VCaP (cell line): ENCODE results near the gene KIF18B.

Experiments used
- H3K27ac ChIP-seq: fragments of 450-650 bp; 2 replicates; pipeline ENCODE4 v1.5.1; 2017
- CTCF ChIP-seq: fragments of 450-650 bp; conservative IDR thresholded peaks from 2 replicates; pipeline ENCODE4 v1.5.1; 2017; ENCODE audit warnings: mild to moderate bottlenecking, moderate library complexity

The KIF18B gene

GRCh38 chr17:44947461-44948314 lies at the start of gene KIF18B:
KIF18B (minus strand) TSS chr17:44947773; CDS start chr17:44936344, 11,429 bp downstream.
- H3K27ac ChIP-seq, result peak within 1 kb of the TSS; percentile 71
- no peak for TF ChIP-seq CTCF

DNA sequence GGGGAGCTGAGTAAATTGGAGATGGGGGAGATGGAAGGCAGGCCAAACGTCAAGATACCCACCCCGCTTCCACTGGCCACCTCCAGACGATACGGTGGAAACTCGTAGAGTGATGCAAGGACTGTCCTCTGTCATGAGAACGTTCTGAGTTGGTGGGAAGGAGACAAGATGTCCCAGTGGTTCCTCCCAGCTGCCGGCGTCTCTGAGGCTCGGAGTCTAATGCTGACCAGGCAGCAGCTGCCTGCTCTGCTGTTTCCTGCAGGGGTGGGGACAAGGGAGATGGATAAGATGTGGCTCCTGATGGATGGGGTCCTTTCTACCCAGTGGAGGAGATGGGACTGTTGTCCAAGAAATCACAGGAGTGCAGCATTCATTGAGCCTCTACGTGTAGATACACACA lies 48.7 kb upstream of the KIF18B start:
- no peak overlapping the region for H3K27ac ChIP-seq
- no peak for TF ChIP-seq CTCF

DNA sequence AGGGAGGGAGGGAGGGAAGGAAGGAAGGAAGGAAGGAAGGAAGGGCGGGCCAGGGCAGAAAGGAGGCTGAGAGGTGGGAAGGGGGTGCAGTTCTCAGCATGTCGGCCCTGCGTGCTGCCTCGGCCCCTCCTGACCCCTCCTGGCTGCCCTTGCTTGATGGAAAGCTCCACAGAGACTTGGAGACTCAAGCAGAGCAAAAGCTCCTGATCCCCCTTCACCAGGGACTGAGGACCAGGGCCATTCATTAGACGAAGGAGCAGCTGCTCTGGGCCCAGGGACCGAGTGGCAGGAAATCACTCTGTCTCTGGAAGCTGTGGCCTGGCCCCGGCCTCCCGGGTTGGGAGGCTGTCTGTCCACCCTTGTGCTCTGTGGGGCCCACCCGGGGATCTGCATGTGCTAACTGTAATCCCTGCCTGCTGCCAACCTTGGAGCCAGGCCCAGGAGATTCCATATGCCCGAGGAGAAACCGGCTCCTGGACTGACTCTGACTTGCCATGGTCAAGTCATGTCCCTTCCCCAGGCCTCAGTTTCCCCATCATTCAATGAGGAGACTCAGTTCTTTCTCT lies 47.9 kb upstream of the KIF18B start:
- H3K27ac ChIP-seq, result no peak overlapping the region
- TF ChIP-seq CTCF, result no peak

DNA sequence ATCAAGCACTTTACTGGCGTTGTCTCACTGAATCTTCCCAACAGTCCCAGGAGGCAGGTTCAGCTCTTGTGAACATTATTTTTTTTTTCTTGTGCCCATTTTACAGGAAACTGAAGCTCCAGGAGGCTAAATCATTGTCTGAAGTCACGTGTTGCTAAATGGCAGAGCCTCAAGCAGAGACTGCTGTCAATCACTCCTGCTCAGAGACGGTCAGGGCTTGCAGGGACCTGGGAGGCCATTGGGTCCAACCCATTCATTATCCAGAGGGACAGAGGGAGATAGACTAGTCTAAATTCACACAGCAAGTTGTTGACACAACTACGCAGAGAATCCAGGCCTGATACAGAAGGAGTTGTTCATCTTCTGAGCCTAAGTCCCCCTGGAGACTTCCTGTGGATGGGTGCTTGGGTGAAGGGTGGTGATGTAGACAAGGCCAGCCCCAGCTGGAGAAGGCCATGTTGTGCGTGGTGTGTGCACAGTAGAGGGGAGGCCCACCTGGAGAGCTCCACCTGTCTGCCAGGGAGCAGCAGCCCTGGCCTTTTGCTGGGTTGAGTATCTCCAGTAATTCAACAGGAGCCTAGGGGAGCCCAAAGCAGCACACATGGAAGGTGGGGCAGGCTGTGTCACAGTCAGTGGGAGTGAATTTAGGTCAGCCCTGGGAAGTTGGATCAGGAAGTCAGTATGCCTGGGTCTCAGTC lies 44.8 kb upstream of the KIF18B start:
- TF ChIP-seq CTCF, result no peak
- no peak overlapping the region for H3K27ac ChIP-seq

DNA sequence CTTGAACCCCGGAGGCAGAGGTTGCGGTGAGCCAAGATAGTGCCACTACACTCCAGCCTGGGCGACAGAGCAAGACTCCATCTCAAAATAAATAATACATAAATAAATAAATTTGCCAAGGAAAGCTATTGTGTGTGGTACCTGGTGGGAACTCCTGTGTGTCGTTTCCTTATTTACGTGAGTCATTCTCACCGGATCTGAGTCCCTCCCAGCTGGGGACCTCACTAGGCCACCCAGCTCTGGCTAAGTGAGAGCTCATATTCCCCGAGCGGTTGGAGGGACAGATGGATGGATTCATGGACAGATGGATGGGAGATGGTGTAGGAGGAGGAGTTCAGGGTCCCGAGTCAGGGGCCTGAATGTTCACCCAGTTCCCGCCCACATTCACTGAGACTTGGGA lies 43.4 kb upstream of the KIF18B start:
- no peak for TF ChIP-seq CTCF
- H3K27ac ChIP-seq, result no peak overlapping the region

- H3K27ac ChIP-seq, result no peak overlapping the region
- no peak for TF ChIP-seq CTCF
These were observed 42.1 kb upstream of the KIF18B start for GRCh38 chr17:44989552-44990138.
